WTC11 (cell line): ENCODE data around the gene RAB39A. TPM values are rescaled to one million over a fixed set of nuclear protein-coding genes. Genes with fewer than 3 reads are reported as not detected.

Source experiments
- ATAC-seq: fragments of 200-7000 bp; cut with Tn5 transposase; 2 replicates; pipeline ENCODE4 v1.10.0; 2021; ENCODE audit warnings: mild to moderate bottlenecking, moderate library complexity
- CTCF ChIA-PET: fragments of 300-600 bp; sonication (Branson Sonifier 250); formaldehyde crosslinking; loops from one replicate; lab custom pipeline; 2021; ENCODE audit warnings: antibody characterized with exemption; lab: Charles Lee
- POLR2A ChIA-PET: fragments of 350-600 bp; sonication (Branson Sonifier 250); formaldehyde crosslinking; loops from one replicate; lab custom pipeline; 2021; ENCODE audit warnings: antibody characterized with exemption; lab: Charles Lee
- DNase-seq: peaks from one replicate; pipeline ENCODE4 v3.0.0; 2021; ENCODE audit warnings: low spot score
- H3K27ac Mint-ChIP-seq: 2 replicates; pipeline ENCODE4 v1.8.0; 2021; ENCODE audit warnings: mixed read lengths
- H3K27me3 Mint-ChIP-seq: 2 replicates; pipeline ENCODE4 v1.8.0; 2021; ENCODE audit warnings: low read depth, mild to moderate bottlenecking, moderate library complexity, mixed read lengths
- H3K36me3 Mint-ChIP-seq: 2 replicates; pipeline ENCODE4 v1.8.0; 2021; ENCODE audit warnings: mixed read lengths
- H3K4me1 Mint-ChIP-seq: 2 replicates; pipeline ENCODE4 v1.8.0; 2022; ENCODE audit warnings: mixed read lengths
- H3K4me3 Mint-ChIP-seq: 2 replicates; pipeline ENCODE4 v1.8.0; 2021; ENCODE audit warnings: mild to moderate bottlenecking, moderate library complexity, mixed read lengths
- H3K9me3 Mint-ChIP-seq: 2 replicates; pipeline ENCODE4 v1.8.0; 2021; ENCODE audit warnings: mixed read lengths
- FOXJ3 ChIP-seq: sonication (generic); formaldehyde crosslinking; IDR thresholded peaks from 2 replicates; pipeline ENCODE4 v1.9.0; 2021; ENCODE audit warnings: missing genetic modification reagents, mild to moderate bottlenecking, borderline replicate concordance
- GABPB1 ChIP-seq: sonication (generic); formaldehyde crosslinking; IDR thresholded peaks from 2 replicates; pipeline ENCODE4 v1.8.1; 2023; ENCODE audit warnings: mild to moderate bottlenecking, missing genetic modification reagents
- GTF2I ChIP-seq: fragments of 250-450 bp; sonication (Bioruptor Pico); conservative IDR thresholded peaks from 2 replicates; pipeline ENCODE4 v1.4.0; 2021; ENCODE audit warnings: mild to moderate bottlenecking
- IRF2 ChIP-seq: sonication (generic); formaldehyde crosslinking; IDR thresholded peaks from 2 replicates; pipeline ENCODE4 v1.8.0; 2022; ENCODE audit warnings: low read depth, missing genetic modification reagents, borderline replicate concordance
- MYBL2 ChIP-seq: sonication (generic); formaldehyde crosslinking; IDR thresholded peaks from 2 replicates; pipeline ENCODE4 v1.8.1; 2023; ENCODE audit warnings: mild to moderate bottlenecking, moderate library complexity, missing genetic modification reagents
- PRRX2 ChIP-seq: fragments of 250-450 bp; sonication (Bioruptor Pico); IDR thresholded peaks from 2 replicates; pipeline ENCODE4 v1.8.0; 2021; ENCODE audit warnings: mild to moderate bottlenecking
- SMAD4 ChIP-seq: sonication (generic); formaldehyde crosslinking; IDR thresholded peaks from 2 replicates; pipeline ENCODE4 v1.8.0; 2022; ENCODE audit warnings: mild to moderate bottlenecking, missing genetic modification reagents
- ZNF317 ChIP-seq: sonication (generic); formaldehyde crosslinking; IDR thresholded peaks from 2 replicates; pipeline ENCODE4 v1.8.1; 2023; ENCODE audit warnings: low read depth, mild to moderate bottlenecking, moderate library complexity, missing genetic modification reagents, borderline replicate concordance
- ZNF396 ChIP-seq: fragments of 250-450 bp; sonication (Bioruptor Pico); IDR thresholded peaks from 2 replicates; pipeline ENCODE4 v1.8.0; 2021; ENCODE audit warnings: mild to moderate bottlenecking, moderate library complexity, borderline replicate concordance
- ZNF423 ChIP-seq: fragments of 250-450 bp; sonication (Bioruptor Pico); IDR thresholded peaks from 2 replicates; pipeline ENCODE4 v2.1.2; 2022; ENCODE audit warnings: mild to moderate bottlenecking, moderate library complexity
- total RNA-seq: library from RNA; stranded (reverse); gene quantifications from 3 replicates; pipeline ENCODE4 v1.2.3, GENCODE V29; 2021
- TF ChIP-seq, protein P1 (sequence below): fragments of 250-450 bp; sonication (Bioruptor Pico); IDR thresholded peaks from 2 replicates; pipeline ENCODE4 v1.9.0; 2021; ENCODE audit warnings: mild to moderate bottlenecking, borderline replicate concordance
- TF ChIP-seq, protein P2 (sequence below): sonication (generic); formaldehyde crosslinking; IDR thresholded peaks from 2 replicates; pipeline ENCODE4 v1.8.1; 2023; ENCODE audit warnings: mild to moderate bottlenecking, missing genetic modification reagents, moderate library complexity
- TF ChIP-seq, protein P3 (sequence below): sonication (generic); formaldehyde crosslinking; IDR thresholded peaks from 2 replicates; pipeline ENCODE4 v1.8.0; 2022; ENCODE audit warnings: mild to moderate bottlenecking, missing genetic modification reagents
- TF ChIP-seq, protein P4 (sequence below): fragments of 250-450 bp; sonication (Bioruptor Pico); IDR thresholded peaks from 2 replicates; pipeline ENCODE4 v1.9.0; 2021; ENCODE audit warnings: mild to moderate bottlenecking
- TF ChIP-seq, protein P5 (sequence below): sonication (generic); formaldehyde crosslinking; IDR thresholded peaks from 2 replicates; pipeline ENCODE4 v1.8.0; 2022; ENCODE audit warnings: mild to moderate bottlenecking, missing genetic modification reagents
- TF ChIP-seq, protein P6 (sequence below): fragments of 250-450 bp; sonication (Bioruptor Pico); IDR thresholded peaks from 2 replicates; pipeline ENCODE4 v1.9.0; 2021; ENCODE audit warnings: moderate library complexity, mild to moderate bottlenecking, inconsistent platforms, borderline replicate concordance
- TF ChIP-seq, protein P7 (sequence below): sonication (generic); formaldehyde crosslinking; IDR thresholded peaks from 2 replicates; pipeline ENCODE4 v1.8.0; 2022; ENCODE audit warnings: mild to moderate bottlenecking, missing genetic modification reagents

The RAB39A gene
- total RNA-seq, 1 experiment from 2014 or later = 12.1 TPM

DNA sequence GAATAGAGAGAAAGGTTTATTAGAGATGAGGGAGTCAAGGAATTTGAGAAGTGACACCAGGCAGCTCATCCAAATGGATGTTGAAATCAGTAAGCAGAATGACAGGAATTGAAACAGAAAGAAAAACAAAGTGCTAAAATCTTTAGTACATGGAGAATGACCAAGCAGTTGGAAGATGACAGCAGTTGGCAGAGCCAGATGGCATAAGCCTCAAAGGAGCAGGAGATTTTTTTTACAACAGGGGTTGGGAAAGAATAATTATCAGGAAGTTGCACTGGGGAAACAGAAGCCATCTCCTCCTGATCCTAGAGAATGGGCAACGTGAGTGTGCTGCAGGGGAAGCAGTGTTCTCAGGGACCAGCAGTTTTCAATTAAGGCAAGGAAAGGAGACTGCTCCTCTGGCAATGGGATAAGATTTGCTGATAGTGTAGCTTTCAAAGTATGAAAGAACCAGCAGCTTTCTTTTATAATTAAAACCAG is 28.9 kb downstream of the RAB39A start:
- Mint-ChIP-seq H3K27me3 (no peaks in the 10 kb centered on the region), H3K36me3 (peaks cover 4% of the 10 kb centered on the region; the same call in 1 of the 2 replicates), H3K9me3 (no peaks in the 10 kb centered on the region), H3K4me3 (no peak overlapping the region), H3K27ac (no peak overlapping the region; the same call in 1 of the 2 replicates), H3K4me1 (peaks cover 11% of the 10 kb centered on the region)
- TF ChIP-seq, protein P1, sequence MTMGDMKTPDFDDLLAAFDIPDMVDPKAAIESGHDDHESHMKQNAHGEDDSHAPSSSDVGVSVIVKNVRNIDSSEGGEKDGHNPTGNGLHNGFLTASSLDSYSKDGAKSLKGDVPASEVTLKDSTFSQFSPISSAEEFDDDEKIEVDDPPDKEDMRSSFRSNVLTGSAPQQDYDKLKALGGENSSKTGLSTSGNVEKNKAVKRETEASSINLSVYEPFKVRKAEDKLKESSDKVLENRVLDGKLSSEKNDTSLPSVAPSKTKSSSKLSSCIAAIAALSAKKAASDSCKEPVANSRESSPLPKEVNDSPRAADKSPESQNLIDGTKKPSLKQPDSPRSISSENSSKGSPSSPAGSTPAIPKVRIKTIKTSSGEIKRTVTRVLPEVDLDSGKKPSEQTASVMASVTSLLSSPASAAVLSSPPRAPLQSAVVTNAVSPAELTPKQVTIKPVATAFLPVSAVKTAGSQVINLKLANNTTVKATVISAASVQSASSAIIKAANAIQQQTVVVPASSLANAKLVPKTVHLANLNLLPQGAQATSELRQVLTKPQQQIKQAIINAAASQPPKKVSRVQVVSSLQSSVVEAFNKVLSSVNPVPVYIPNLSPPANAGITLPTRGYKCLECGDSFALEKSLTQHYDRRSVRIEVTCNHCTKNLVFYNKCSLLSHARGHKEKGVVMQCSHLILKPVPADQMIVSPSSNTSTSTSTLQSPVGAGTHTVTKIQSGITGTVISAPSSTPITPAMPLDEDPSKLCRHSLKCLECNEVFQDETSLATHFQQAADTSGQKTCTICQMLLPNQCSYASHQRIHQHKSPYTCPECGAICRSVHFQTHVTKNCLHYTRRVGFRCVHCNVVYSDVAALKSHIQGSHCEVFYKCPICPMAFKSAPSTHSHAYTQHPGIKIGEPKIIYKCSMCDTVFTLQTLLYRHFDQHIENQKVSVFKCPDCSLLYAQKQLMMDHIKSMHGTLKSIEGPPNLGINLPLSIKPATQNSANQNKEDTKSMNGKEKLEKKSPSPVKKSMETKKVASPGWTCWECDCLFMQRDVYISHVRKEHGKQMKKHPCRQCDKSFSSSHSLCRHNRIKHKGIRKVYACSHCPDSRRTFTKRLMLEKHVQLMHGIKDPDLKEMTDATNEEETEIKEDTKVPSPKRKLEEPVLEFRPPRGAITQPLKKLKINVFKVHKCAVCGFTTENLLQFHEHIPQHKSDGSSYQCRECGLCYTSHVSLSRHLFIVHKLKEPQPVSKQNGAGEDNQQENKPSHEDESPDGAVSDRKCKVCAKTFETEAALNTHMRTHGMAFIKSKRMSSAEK (CRISPR knock-in tag) = no peak
- TF ChIP-seq GTF2I (no peak), SMAD4 (no peak), ZNF317 (no peak), PRRX2 (CRISPR knock-in tag) (no peak), IRF2 (no peak), GABPB1 (no peak), FOXJ3 (CRISPR knock-in tag) (no peak), MYBL2 (no peak), ZNF396 (CRISPR knock-in tag) (no peak), ZNF423 (CRISPR knock-in tag) (no peak)
- TF ChIP-seq, protein P2, sequence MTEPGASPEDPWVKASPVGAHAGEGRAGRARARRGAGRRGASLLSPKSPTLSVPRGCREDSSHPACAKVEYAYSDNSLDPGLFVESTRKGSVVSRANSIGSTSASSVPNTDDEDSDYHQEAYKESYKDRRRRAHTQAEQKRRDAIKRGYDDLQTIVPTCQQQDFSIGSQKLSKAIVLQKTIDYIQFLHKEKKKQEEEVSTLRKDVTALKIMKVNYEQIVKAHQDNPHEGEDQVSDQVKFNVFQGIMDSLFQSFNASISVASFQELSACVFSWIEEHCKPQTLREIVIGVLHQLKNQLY (CRISPR knock-in tag) = no peak
- TF ChIP-seq, protein P3, sequence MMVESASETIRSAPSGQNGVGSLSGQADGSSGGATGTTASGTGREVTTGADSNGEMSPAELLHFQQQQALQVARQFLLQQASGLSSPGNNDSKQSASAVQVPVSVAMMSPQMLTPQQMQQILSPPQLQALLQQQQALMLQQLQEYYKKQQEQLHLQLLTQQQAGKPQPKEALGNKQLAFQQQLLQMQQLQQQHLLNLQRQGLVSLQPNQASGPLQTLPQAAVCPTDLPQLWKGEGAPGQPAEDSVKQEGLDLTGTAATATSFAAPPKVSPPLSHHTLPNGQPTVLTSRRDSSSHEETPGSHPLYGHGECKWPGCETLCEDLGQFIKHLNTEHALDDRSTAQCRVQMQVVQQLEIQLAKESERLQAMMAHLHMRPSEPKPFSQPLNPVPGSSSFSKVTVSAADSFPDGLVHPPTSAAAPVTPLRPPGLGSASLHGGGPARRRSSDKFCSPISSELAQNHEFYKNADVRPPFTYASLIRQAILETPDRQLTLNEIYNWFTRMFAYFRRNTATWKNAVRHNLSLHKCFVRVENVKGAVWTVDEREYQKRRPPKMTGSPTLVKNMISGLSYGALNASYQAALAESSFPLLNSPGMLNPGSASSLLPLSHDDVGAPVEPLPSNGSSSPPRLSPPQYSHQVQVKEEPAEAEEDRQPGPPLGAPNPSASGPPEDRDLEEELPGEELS = no peak
- TF ChIP-seq, protein P4, sequence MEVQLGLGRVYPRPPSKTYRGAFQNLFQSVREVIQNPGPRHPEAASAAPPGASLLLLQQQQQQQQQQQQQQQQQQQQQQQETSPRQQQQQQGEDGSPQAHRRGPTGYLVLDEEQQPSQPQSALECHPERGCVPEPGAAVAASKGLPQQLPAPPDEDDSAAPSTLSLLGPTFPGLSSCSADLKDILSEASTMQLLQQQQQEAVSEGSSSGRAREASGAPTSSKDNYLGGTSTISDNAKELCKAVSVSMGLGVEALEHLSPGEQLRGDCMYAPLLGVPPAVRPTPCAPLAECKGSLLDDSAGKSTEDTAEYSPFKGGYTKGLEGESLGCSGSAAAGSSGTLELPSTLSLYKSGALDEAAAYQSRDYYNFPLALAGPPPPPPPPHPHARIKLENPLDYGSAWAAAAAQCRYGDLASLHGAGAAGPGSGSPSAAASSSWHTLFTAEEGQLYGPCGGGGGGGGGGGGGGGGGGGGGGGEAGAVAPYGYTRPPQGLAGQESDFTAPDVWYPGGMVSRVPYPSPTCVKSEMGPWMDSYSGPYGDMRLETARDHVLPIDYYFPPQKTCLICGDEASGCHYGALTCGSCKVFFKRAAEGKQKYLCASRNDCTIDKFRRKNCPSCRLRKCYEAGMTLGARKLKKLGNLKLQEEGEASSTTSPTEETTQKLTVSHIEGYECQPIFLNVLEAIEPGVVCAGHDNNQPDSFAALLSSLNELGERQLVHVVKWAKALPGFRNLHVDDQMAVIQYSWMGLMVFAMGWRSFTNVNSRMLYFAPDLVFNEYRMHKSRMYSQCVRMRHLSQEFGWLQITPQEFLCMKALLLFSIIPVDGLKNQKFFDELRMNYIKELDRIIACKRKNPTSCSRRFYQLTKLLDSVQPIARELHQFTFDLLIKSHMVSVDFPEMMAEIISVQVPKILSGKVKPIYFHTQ (CRISPR knock-in tag) = no peak
- TF ChIP-seq, protein P5, sequence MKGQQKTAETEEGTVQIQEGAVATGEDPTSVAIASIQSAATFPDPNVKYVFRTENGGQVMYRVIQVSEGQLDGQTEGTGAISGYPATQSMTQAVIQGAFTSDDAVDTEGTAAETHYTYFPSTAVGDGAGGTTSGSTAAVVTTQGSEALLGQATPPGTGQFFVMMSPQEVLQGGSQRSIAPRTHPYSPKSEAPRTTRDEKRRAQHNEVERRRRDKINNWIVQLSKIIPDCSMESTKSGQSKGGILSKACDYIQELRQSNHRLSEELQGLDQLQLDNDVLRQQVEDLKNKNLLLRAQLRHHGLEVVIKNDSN (CRISPR knock-in tag) = no peak
- TF ChIP-seq, protein P6, sequence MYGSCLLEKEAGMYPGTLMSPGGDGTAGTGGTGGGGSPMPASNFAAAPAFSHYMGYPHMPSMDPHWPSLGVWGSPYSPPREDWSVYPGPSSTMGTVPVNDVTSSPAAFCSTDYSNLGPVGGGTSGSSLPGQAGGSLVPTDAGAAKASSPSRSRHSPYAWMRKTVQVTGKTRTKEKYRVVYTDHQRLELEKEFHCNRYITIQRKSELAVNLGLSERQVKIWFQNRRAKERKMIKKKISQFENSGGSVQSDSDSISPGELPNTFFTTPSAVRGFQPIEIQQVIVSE = no peak
- TF ChIP-seq, protein P7, sequence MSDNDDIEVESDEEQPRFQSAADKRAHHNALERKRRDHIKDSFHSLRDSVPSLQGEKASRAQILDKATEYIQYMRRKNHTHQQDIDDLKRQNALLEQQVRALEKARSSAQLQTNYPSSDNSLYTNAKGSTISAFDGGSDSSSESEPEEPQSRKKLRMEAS (CRISPR knock-in tag) = no peak
- ATAC-seq = no peak
- CTCF ChIA-PET = no interaction called here
- no peak for DNase-seq
- POLR2A ChIA-PET = interaction anchor here (0.6 kb wide), 1 partner anchor 656 kb away, joined by 4 read pairs; no protein-coding TSS in a partner anchor
